Measurements from ENCODE around the gene PCNX1. TPM values are rescaled to one million over a fixed set of nuclear protein-coding genes. Genes with fewer than 3 reads are reported as not detected.

Gene PCNX1
- total and polyA plus RNA-seq, 4 donors, result 5.7 to 41.2 (median 18.2) TPM

DNA sequence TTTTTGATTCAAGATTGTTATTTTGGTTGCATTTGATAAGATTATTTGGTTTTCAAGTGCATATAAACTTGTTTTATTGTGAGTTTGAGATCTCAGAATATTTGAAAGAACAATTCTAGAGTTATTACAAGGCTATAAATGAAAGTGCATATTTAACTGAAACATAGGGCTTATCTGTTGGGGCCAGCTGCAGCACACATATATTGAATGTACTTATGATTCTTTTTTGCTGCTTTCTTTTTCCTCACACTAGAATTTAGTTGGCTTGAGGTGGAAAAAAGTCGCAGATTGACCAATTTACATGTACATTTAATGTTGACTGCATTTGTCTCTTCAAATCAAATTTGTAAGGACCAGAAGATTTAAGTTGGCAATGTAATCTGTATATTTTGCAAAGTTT, 88.0 kb downstream of the PCNX1 start:
- Histone ChIP-seq H3K27ac (ENCODE audit: low read depth in 1 of 2, low read length in 2 of 2) (no peak overlapping the region), H3K9me3 (ENCODE audit: control insufficient read depth in 4 of 4, low read length in 3 of 4) (no peaks in the 10 kb centered on the region), H3K9ac (ENCODE audit: low read depth in 1 of 2, low read length in 2 of 2) (no peak overlapping the region), H3K27me3 (ENCODE audit: control insufficient read depth in 4 of 4, insufficient read depth in 4 of 4, low read length in 3 of 4) (no peaks in the 10 kb centered on the region), H3K4me3 (ENCODE audit: low read depth in 1 of 3, low read length in 3 of 3) (no peak overlapping the region), H3K4me1 (ENCODE audit: control insufficient read depth in 4 of 4, insufficient read depth in 4 of 4, low read length in 3 of 4) (no peaks in the 10 kb centered on the region), H3K36me3 (ENCODE audit: control insufficient read depth in 4 of 4, insufficient read depth in 3 of 4, low read depth in 1 of 4, low read length in 3 of 4) (peaks cover 0 to 6% (median 4%) of the 10 kb centered on the region in 4 donors)
- WGBS, result 95% methylated on average over 1 of the region's 1 CpG
- TF ChIP-seq HNF4A (conservative IDR thresholded peaks at IDR 0.05) (no peak), JUND (IDR thresholded peaks at IDR 0.05) (no peak), EGR1 (IDR thresholded peaks at IDR 0.05; ENCODE audit: low read depth in 2 of 2) (no peak), FOXA1 (IDR thresholded peaks at IDR 0.05) (no peak), RAD21 (IDR thresholded peaks at IDR 0.05) (no peak), FOXA2 (IDR thresholded peaks at IDR 0.05) (no peak), SP1 (IDR thresholded peaks at IDR 0.05) (no peak), YY1 (IDR thresholded peaks at IDR 0.05) (no peak), HNF4G (IDR thresholded peaks at IDR 0.05) (no peak), GABPA (IDR thresholded peaks at IDR 0.05 in 1 of 2, conservative IDR thresholded peaks at IDR 0.05 in 1 of 2) (no peak), NR2F2 (IDR thresholded peaks at IDR 0.05) (no peak)
- TF ChIP-seq, protein P1, sequence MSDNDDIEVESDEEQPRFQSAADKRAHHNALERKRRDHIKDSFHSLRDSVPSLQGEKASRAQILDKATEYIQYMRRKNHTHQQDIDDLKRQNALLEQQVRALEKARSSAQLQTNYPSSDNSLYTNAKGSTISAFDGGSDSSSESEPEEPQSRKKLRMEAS (IDR thresholded peaks at IDR 0.05), result no peak
- TF ChIP-seq, protein P2, sequence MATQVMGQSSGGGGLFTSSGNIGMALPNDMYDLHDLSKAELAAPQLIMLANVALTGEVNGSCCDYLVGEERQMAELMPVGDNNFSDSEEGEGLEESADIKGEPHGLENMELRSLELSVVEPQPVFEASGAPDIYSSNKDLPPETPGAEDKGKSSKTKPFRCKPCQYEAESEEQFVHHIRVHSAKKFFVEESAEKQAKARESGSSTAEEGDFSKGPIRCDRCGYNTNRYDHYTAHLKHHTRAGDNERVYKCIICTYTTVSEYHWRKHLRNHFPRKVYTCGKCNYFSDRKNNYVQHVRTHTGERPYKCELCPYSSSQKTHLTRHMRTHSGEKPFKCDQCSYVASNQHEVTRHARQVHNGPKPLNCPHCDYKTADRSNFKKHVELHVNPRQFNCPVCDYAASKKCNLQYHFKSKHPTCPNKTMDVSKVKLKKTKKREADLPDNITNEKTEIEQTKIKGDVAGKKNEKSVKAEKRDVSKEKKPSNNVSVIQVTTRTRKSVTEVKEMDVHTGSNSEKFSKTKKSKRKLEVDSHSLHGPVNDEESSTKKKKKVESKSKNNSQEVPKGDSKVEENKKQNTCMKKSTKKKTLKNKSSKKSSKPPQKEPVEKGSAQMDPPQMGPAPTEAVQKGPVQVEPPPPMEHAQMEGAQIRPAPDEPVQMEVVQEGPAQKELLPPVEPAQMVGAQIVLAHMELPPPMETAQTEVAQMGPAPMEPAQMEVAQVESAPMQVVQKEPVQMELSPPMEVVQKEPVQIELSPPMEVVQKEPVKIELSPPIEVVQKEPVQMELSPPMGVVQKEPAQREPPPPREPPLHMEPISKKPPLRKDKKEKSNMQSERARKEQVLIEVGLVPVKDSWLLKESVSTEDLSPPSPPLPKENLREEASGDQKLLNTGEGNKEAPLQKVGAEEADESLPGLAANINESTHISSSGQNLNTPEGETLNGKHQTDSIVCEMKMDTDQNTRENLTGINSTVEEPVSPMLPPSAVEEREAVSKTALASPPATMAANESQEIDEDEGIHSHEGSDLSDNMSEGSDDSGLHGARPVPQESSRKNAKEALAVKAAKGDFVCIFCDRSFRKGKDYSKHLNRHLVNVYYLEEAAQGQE (IDR thresholded peaks at IDR 0.05), result no peak
- TF ChIP-seq, protein P3, sequence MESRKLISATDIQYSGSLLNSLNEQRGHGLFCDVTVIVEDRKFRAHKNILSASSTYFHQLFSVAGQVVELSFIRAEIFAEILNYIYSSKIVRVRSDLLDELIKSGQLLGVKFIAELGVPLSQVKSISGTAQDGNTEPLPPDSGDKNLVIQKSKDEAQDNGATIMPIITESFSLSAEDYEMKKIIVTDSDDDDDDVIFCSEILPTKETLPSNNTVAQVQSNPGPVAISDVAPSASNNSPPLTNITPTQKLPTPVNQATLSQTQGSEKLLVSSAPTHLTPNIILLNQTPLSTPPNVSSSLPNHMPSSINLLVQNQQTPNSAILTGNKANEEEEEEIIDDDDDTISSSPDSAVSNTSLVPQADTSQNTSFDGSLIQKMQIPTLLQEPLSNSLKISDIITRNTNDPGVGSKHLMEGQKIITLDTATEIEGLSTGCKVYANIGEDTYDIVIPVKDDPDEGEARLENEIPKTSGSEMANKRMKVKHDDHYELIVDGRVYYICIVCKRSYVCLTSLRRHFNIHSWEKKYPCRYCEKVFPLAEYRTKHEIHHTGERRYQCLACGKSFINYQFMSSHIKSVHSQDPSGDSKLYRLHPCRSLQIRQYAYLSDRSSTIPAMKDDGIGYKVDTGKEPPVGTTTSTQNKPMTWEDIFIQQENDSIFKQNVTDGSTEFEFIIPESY (IDR thresholded peaks at IDR 0.05), result no peak
- no peak for DNase-seq (ENCODE audit: low spot score)

DNA sequence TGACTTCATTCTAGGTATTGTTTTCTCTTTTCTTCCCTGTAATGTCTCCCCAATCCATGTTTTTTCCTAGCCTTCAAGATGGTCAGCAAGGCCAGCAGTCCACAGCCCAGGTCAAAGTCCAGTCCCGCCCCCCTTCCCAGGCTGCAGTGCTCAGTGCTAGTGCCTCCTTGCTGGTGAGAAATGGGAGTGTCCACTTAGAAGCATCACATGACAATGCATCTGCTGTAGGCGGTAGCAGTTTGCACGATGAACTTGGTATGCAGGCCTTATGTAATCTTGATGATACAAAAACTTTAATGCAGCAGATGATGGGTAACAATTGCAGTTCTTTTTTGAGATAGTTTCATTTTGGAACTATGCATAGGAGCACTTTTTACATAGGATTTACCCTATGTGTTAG, 88.4 kb downstream of the PCNX1 start:
- no peak for DNase-seq (ENCODE audit: low spot score)
- Histone ChIP-seq H3K4me1 (ENCODE audit: control insufficient read depth in 4 of 4, insufficient read depth in 4 of 4, low read length in 3 of 4) (no peaks in the 10 kb centered on the region), H3K9me3 (ENCODE audit: control insufficient read depth in 4 of 4, low read length in 3 of 4) (no peaks in the 10 kb centered on the region), H3K36me3 (ENCODE audit: control insufficient read depth in 4 of 4, insufficient read depth in 3 of 4, low read depth in 1 of 4, low read length in 3 of 4) (peaks cover 0 to 6% (median 4%) of the 10 kb centered on the region in 4 donors), H3K4me3 (ENCODE audit: low read depth in 1 of 3, low read length in 3 of 3) (no peak overlapping the region), H3K27ac (ENCODE audit: low read depth in 1 of 2, low read length in 2 of 2) (no peak overlapping the region), H3K9ac (ENCODE audit: low read depth in 1 of 2, low read length in 2 of 2) (no peak overlapping the region), H3K27me3 (ENCODE audit: control insufficient read depth in 4 of 4, insufficient read depth in 4 of 4, low read length in 3 of 4) (no peaks in the 10 kb centered on the region)
- TF ChIP-seq YY1 (IDR thresholded peaks at IDR 0.05) (no peak), HNF4A (conservative IDR thresholded peaks at IDR 0.05) (peak in 1 of 2 donors; percentile 49)
- 87% methylated on average over 3 of the region's 3 CpGs for WGBS

DNA sequence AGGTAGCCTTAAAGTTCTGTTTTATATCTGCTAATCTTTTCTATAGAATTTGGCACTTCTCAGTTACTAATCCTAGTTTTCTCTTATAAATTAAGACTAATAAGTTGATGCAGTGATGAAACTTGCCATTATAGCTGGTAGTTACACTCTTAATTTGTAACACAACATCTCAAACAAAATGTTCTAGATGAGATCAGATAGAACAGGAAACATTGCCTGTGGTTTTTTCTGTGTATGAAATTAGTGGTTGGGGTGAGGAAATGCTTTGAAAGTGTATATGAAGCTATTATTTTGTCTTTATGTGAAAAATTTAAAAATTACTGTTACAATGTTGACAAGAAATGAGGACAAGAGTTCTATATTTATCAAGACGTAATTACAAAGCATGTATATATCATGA, 91.9 kb downstream of the PCNX1 start:
- H3K27ac ChIP-seq (ENCODE audit: low read depth in 1 of 2, low read length in 2 of 2), result no peak overlapping the region
- WGBS, result 85% methylated on average over 1 of the region's 1 CpG
- no peak overlapping the region for H3K4me3 ChIP-seq (ENCODE audit: low read depth in 1 of 3, low read length in 3 of 3)
- no peaks in the 10 kb centered on the region for H3K4me1 ChIP-seq (ENCODE audit: control insufficient read depth in 4 of 4, insufficient read depth in 4 of 4, low read length in 3 of 4)
- peaks cover 0 to 7% (median 7%) of the 10 kb centered on the region in 4 donors for H3K36me3 ChIP-seq (ENCODE audit: control insufficient read depth in 4 of 4, insufficient read depth in 3 of 4, low read depth in 1 of 4, low read length in 3 of 4)
- H3K9me3 ChIP-seq (ENCODE audit: control insufficient read depth in 4 of 4, low read length in 3 of 4), result no peaks in the 10 kb centered on the region
- no peak for DNase-seq (ENCODE audit: low spot score)
- H3K27me3 ChIP-seq (ENCODE audit: control insufficient read depth in 4 of 4, insufficient read depth in 4 of 4, low read length in 3 of 4), result no peaks in the 10 kb centered on the region
- H3K9ac ChIP-seq (ENCODE audit: low read depth in 1 of 2, low read length in 2 of 2), result no peak overlapping the region
- TF ChIP-seq, protein P3 (IDR thresholded peaks at IDR 0.05), result no peak
- TF ChIP-seq TAF1 (conservative IDR thresholded peaks at IDR 0.05), result no peak
- TF ChIP-seq HNF4A (conservative IDR thresholded peaks at IDR 0.05), result no peak
- no peak for TF ChIP-seq NR2F2 (IDR thresholded peaks at IDR 0.05)
- TF ChIP-seq GABPA (IDR thresholded peaks at IDR 0.05 in 1 of 2, conservative IDR thresholded peaks at IDR 0.05 in 1 of 2), result no peak
- TF ChIP-seq FOXA1 (IDR thresholded peaks at IDR 0.05), result no peak
- no peak for TF ChIP-seq RAD21 (IDR thresholded peaks at IDR 0.05)
- TF ChIP-seq, protein P4, sequence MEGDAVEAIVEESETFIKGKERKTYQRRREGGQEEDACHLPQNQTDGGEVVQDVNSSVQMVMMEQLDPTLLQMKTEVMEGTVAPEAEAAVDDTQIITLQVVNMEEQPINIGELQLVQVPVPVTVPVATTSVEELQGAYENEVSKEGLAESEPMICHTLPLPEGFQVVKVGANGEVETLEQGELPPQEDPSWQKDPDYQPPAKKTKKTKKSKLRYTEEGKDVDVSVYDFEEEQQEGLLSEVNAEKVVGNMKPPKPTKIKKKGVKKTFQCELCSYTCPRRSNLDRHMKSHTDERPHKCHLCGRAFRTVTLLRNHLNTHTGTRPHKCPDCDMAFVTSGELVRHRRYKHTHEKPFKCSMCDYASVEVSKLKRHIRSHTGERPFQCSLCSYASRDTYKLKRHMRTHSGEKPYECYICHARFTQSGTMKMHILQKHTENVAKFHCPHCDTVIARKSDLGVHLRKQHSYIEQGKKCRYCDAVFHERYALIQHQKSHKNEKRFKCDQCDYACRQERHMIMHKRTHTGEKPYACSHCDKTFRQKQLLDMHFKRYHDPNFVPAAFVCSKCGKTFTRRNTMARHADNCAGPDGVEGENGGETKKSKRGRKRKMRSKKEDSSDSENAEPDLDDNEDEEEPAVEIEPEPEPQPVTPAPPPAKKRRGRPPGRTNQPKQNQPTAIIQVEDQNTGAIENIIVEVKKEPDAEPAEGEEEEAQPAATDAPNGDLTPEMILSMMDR (IDR thresholded peaks at IDR 0.05; ENCODE audit: low read depth, low read length, missing input control), result no peak
- TF ChIP-seq, protein P1 (IDR thresholded peaks at IDR 0.05), result no peak

All from liver (tissue), 9 donors.